Bronchial epithelial cell (primary cell): Measurements from ENCODE around the gene NISCH. TPM values are rescaled to one million over a fixed set of nuclear protein-coding genes. Genes with fewer than 3 reads are reported as not detected.
A peak's percentile ranks its signal among the peaks of the same experiment; 100 is the strongest.

Experiments used
- DNase-seq: peaks from one replicate; pipeline ENCODE4 v3.0.0-alpha.2; 2010; ENCODE audit warnings: low read depth
- FAIRE-seq: peaks from 2 replicates; lab custom pipeline; 2011; peaks lifted over from hg19 to GRCh38; lab: Jason Lieb, UNC
- H3K27me3 ChIP-seq: 2 replicates; pipeline ENCODE4 v1.5.1; 2011; ENCODE audit warnings: low read length; ENCODE audit not compliant: control insufficient read depth, insufficient read depth
- H3K36me3 ChIP-seq: 2 replicates; pipeline ENCODE4 v1.5.1; 2011; ENCODE audit warnings: low read length; ENCODE audit not compliant: control insufficient read depth, insufficient read depth
- H3K4me3 ChIP-seq: 2 replicates; pipeline ENCODE4 v1.5.1; 2011; ENCODE audit warnings: mild to moderate bottlenecking, low read depth, low read length, control low read depth
- total RNA-seq: library from RNA; depleted of rRNA; stranded (reverse); fragments of >200 nt; gene quantifications from 2 replicates; pipeline ENCODE4 v1.2.1, GENCODE V29; 2014
- TF ChIP-seq, protein P1 (sequence below): IDR thresholded peaks from 2 replicates; pipeline ENCODE4 v1.5.1; 2011; ENCODE audit warnings: mild to moderate bottlenecking, moderate library complexity, low read length, control low read depth, inconsistent platforms; ENCODE audit not compliant: insufficient read depth, severe bottlenecking

NISCH gene
- total RNA-seq, 1 donor from 2014 or later: 30.5 TPM

DNA sequence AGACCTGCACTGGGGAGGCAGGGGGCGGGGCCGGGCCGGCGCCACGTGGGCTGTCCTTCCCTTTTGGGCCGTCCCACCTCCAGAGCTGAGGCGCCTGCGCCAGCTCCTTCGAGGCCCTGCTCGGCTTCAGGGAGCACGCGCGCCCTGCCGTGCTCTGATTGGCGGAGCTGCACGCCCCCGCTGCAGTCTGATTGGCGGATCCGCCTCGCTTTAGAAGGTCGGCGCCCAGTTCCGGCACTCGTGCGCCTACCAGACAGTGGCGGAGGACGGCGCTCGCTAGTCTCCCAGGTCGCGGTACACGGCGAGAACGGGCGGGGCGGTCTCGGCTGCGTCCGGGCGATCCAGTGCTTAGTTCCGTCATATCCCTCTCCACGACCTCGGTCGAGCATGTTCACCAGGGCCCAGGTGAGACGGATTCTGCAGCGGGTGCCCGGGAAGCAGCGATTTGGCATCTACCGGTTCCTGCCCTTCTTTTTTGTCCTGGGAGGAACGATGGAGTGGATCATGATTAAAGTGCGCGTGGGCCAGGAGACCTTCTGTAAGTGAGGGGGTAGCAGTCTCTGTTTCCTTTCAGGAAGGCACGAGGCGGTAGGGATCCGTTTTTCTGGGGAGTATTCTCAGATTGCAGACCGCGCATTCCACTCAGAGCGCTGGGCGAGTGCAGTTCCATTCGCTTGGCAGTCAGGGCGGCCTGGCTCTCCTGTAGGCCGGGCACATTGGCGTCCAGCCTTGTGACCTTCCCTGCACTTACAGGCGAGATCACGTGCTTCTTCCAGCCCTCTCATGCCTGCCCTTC lies 81.2 kb downstream of the NISCH start, which contains the start of gene UQCC5:
Gene UQCC5 (plus strand): TSS at position 237 of the 796 bp plus-strand sequence. CDS start 151 bp downstream, at position 388.
- Histone ChIP-seq H3K27me3 (no peaks in the 10 kb centered on the region), H3K36me3 (peaks cover 5% of the 10 kb centered on the region), H3K4me3 (peak within 1 kb of the TSS; percentile 89)
- DNase-seq (peak; percentile 95), FAIRE-seq (no peak)
- TF ChIP-seq, protein P1, sequence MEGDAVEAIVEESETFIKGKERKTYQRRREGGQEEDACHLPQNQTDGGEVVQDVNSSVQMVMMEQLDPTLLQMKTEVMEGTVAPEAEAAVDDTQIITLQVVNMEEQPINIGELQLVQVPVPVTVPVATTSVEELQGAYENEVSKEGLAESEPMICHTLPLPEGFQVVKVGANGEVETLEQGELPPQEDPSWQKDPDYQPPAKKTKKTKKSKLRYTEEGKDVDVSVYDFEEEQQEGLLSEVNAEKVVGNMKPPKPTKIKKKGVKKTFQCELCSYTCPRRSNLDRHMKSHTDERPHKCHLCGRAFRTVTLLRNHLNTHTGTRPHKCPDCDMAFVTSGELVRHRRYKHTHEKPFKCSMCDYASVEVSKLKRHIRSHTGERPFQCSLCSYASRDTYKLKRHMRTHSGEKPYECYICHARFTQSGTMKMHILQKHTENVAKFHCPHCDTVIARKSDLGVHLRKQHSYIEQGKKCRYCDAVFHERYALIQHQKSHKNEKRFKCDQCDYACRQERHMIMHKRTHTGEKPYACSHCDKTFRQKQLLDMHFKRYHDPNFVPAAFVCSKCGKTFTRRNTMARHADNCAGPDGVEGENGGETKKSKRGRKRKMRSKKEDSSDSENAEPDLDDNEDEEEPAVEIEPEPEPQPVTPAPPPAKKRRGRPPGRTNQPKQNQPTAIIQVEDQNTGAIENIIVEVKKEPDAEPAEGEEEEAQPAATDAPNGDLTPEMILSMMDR: peak; percentile 13

DNA sequence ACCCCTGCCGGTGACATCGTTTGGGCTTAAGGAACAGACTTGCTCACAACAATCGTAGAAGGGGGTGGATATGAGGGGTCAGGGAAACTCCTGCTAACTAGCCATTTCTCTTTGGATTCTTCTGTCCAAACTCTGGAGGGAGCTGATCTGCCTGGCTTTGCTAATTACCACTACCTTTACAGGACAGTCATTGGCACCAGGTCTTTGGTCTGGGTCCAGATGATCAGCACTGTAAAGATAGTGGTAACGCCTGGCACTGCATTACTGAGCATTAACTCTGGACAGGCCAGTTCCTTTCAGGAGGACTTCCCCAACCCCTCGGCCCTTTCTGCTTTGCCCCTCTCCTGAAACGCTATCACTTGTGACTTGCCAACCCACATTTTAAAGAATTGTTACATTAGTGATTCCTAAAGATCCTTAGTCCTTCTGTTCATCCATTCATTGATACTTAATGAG lies 81.8 kb downstream of the NISCH start:
- TF ChIP-seq, protein P1: no peak
- DNase-seq (no peak), FAIRE-seq (no peak)
- Histone ChIP-seq H3K27me3 (no peaks in the 10 kb centered on the region), H3K36me3 (peaks cover 5% of the 10 kb centered on the region), H3K4me3 (peak overlapping the region; percentile 89)

DNA sequence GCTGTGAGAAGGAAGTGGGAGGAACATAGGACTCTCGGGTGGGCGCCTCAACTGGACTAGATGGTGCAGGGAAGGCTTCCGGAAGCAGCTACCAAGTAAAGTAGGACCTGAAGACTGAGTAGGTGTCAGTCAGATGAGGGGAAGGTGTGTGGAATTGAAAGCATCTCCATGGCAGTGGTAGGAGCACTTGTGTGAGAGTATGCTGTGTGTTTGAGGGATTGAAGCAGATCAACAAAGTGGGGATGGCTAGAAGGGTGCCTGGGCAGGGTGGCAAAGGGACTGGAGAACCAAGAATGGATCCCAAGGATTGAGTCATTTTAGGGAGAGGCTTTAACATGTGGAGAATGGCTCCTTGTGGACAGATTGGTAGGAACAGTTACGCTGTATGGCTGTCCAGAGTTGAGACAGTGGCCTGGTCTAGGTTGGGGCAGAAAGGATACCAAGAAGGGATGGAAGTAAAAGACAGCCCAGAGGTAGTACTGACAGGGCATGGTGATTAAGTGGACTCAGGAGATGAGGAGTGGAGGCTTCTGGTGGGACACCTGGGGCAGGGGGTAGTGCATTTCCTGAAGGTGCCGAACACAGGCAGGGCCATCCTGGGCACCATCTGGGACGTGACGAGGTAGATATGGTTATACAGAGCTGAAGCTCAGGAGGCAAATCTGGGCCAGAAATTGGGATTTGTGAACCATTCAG lies 82.5 kb downstream of the NISCH start:
- TF ChIP-seq, protein P1: no peak
- FAIRE-seq: no peak
- peaks cover 5% of the 10 kb centered on the region for H3K36me3 ChIP-seq

DNA sequence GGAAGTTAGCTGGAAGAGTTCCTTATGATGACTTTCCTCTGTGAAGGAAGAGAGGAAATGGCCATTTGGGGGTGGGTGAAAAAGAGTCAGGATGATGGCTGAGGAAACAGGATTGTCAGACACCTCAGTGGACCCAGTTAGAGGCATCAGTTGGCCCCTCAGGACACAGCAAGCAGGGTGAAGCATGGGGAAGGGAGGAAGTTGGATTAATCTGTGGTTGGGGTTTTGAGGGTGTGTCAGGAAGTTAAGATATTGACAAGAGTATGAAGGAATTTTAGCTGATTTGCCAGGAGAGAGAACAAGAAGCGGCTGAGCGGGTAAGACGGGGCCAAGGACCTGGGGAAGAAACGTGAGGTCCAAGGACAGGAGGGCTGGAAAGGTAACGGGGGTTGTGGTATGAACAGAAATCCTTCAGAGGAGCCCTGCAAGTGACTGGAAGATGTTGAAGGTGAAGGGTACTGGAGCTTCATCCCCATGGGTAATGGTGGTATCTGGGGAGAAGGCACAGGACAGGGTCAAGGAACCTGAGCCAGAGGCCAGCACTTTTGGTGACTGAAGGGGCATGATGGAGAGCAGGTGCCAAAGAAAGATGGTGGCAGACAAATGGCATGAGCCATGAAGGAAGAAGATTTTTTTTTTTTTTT lies 83.7 kb downstream of the NISCH start:
- FAIRE-seq (no peak), DNase-seq (no peak)
- no peak overlapping the region for H3K4me3 ChIP-seq
- TF ChIP-seq, protein P1: no peak
- peaks cover 5% of the 10 kb centered on the region for H3K36me3 ChIP-seq
- H3K27me3 ChIP-seq: no peaks in the 10 kb centered on the region

More for the DNA sequence above, 82.5 kb downstream of the NISCH start:
- DNase-seq: no peak
- Histone ChIP-seq H3K4me3 (peak overlapping the region; percentile 89), H3K27me3 (no peaks in the 10 kb centered on the region)

DNA sequence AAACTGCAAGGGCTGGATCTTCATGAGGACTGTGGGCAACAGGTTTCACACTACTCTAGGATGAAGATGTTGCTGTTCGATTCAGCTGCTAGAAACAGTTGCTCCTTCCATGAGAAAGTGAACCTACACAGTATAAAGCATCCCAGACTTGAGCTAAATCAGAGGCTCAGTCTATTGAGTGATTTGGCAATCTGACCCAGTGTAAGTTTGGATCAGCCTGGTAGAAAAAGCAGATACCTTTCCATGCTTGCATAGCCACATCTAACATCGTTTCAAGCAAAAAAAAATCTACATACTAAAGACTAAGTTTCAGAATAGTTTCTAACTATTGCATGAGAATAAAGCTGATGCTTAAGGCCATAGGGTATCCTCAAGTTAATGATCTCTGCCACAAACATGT lies 85.6 kb downstream of the NISCH start:
- H3K27me3 ChIP-seq: no peaks in the 10 kb centered on the region
- peaks cover 6% of the 10 kb centered on the region for H3K36me3 ChIP-seq
- TF ChIP-seq, protein P1: no peak
- FAIRE-seq (no peak), DNase-seq (no peak)
- H3K4me3 ChIP-seq: no peak overlapping the region

Other genes starting within 250 kb of the NISCH start
- gene TLR9, start 230.0 kb upstream of the NISCH start, total RNA-seq: not detected in 2 replicates
- 47.6 and 57.7 TPM in 2 replicates for gene TWF2, start 216.4 kb upstream of the NISCH start, total RNA-seq
- 2.0 and 2.6 TPM in 2 replicates for gene PPM1M, start 209.8 kb upstream of the NISCH start, total RNA-seq
- gene WDR82, start 177.0 kb upstream of the NISCH start, total RNA-seq: 61.3 and 67.7 TPM in 2 replicates
- 9.2 and 10.8 TPM in 2 replicates for gene GLYCTK, start 167.8 kb upstream of the NISCH start, total RNA-seq
- 0.79 and 1.2 TPM in 2 replicates for gene DNAH1, start 139.3 kb upstream of the NISCH start, total RNA-seq
- 54.2 and 70.0 TPM in 2 replicates for gene BAP1, start 45.6 kb upstream of the NISCH start, total RNA-seq
- 5.3 and 9.0 TPM in 2 replicates for gene PHF7, start 44.9 kb upstream of the NISCH start, total RNA-seq
- gene SEMA3G, start 10.5 kb upstream of the NISCH start, total RNA-seq: under 0.01 and 0.13 TPM in 2 replicates
- gene TNNC1, start 1.6 kb upstream of the NISCH start, total RNA-seq: 0.26 and 1.2 TPM in 2 replicates
- gene STAB1, start 39.7 kb downstream of the NISCH start, total RNA-seq: under 0.01 and 0.13 TPM in 2 replicates
- gene NT5DC2, start 78.3 kb downstream of the NISCH start, total RNA-seq: 29.7 and 35.5 TPM in 2 replicates
- 0.79 and 5.6 TPM in 2 replicates for gene UQCC5, start 81.0 kb downstream of the NISCH start, total RNA-seq
- gene PBRM1, start 230.3 kb downstream of the NISCH start, total RNA-seq: 72.5 and 95.6 TPM in 2 replicates
- gene GNL3, start 230.4 kb downstream of the NISCH start, total RNA-seq: 167 and 232 TPM in 2 replicates